CD4-positive, alpha-beta T cell treated with Interleukin-1 beta for 1 hour (primary cell): Measurements from ENCODE around the gene TCEAL7.

Source experiments
- DNase-seq, 2 donors: peaks; one replicate each; pipeline ENCODE4 v3.0.0-alpha.2; 2020 to 2022

The TCEAL7 gene

GRCh38 chrX:103369479-103369878 is 39.4 kb downstream of the TCEAL7 start:
- DNase-seq, result no peak

- no peak for DNase-seq
These were observed 42.8 kb downstream of the TCEAL7 start for GRCh38 chrX:103372886-103373285.

GRCh38 chrX:103373581-103373980 is 43.5 kb downstream of the TCEAL7 start:
- DNase-seq, result no peak

GRCh38 chrX:103376118-103376978 is 46.3 kb downstream of the TCEAL7 start, which contains the start of gene BEX3:
Gene BEX3, plus strand, starts transcription at chrX:103376538. Its CDS starts 984 bp downstream, at chrX:103377522.
- peak; percentile 18 to 51 for DNase-seq

GRCh38 chrX:103376979-103377324 is 46.9 kb downstream of the TCEAL7 start:
- DNase-seq, result no peak

GRCh38 chrX:103378990-103379389 is 49.0 kb downstream of the TCEAL7 start:
- no peak for DNase-seq
